HG03196 (cell line): Measurements from ENCODE around the gene CCNK.

Source experiments
- ATAC-seq: cut with Tn5 transposase; IDR thresholded peaks from one replicate; pipeline ENCODE4 v1.9.1; 2021; ENCODE audit not compliant: unreplicated experiment

Gene CCNK

DNA sequence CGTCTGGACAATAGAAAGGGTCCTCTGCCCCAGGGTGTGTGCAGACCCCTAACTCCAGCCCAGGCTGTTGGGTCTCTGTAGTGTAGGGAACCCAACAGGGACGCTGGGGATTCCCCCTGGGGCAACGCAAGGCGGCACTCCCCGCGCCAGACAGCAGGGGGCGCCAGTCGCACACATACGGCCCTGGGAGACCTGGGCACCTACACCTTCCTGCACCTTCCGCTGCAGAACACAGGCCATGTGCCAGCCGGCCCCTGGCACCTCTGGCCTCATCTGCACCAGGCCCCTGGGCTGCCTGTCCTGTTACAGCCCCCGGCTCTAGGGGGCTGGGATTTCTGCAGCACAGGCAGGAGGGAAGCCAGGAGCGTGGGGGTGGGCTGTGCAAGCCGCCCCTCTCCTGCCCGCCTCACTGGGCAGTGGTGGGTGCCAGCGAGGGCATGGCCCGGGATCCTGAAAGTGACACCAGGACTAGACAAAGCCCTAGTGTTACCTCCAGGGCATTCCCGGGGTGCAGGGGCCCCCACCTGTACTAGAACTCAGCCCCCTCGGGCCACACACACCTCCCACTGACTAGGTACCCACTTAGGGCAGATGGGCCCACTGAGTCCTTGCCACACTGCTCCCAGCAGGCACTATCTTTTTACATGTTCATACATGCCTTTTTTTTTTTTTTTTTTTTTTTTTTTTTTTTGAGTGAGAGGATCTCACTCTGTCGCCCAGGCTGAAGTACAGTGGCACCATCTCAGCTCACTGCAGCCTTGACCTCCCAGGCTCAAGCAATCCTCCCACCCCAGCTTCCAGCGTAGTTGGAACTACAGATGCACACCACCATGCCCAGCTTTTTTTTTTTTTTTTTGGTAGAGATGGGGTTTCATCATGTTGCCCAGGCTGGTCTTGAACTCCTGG lies 37.5 kb downstream of the CCNK start:
- ATAC-seq, result peak; percentile 59

DNA sequence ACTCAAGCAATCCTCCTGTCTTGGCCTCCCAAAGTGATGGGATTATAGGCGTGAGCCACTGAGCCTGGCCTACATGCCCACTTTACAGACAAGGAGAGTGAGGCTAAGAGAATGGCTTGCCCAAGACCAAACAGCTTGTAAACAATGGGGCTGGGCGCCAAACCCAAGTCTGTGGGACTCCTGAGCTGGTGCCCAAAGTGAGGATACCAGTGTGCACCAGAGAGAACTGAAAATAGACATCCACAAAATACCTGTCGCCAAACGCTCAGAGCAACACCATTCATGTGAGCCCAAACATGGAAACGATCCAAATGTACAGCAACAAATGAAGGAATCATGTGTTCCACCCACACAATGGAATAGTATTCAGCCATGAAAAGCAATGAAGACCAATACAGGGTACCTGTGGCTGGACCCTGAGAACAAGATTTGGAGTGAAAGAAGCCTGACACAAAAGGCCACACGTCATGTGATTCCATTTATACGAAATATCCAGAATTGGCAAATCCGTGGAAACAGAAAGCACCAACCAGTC lies 38.2 kb downstream of the CCNK start:
- no peak for ATAC-seq

GRCh38 chr14:99519931-99520421 lies 38.8 kb downstream of the CCNK start:
- ATAC-seq, result no peak

GRCh38 chr14:99520571-99521081 lies 39.4 kb downstream of the CCNK start:
- ATAC-seq, result no peak

GRCh38 chr14:99521176-99522024 lies 40.2 kb downstream of the CCNK start:
- ATAC-seq, result no peak

GRCh38 chr14:99522025-99522401 lies 40.8 kb downstream of the CCNK start:
- no peak for ATAC-seq

- no peak for ATAC-seq
Observed at GRCh38 chr14:99522457-99522891, 41.3 kb downstream of the CCNK start.

GRCh38 chr14:99522934-99523703 lies 41.9 kb downstream of the CCNK start:
- no peak for ATAC-seq

DNA sequence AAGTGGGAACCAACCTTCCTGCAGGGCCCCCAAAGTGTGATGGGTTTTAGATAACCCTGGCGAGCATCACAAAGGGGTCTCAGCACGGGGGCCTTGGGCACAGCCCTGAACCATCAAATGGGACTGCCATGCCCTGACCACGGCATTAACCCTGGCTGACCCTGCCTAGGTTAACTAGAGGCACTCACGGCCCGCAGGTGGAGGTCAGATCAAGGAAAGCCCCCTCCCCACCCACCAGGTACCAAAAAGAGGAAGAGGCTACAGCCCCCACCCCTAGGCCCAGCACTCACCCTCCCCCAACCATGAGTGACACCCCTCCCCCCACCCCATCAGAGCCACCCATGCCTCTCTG lies 42.5 kb downstream of the CCNK start:
- ATAC-seq, result no peak

DNA sequence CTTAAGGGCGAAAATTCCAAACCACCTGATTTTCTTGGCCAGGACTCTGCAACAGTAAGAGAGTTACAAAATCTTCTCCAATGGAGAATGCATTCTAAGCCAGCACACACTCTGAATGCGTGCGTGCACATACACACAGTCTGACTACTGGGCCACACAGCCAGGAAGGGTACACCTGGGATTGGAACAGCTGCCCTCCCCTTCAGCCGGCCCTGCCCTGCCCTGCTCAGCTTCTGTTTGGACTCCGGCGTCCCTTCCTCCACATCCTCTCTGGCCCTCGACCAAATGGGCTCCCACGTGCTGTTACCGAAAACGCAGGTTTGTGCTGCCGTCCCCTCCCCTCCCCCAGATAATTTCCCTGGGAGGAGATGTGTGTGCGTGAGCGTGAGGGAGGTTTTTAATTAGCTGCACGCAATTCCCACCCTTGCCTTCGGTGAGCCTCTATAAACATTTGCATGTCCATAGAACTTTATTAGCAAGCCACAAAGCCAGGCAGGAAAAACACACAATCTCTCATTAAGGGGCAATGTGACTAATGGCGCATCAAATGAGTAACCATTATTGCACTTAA lies 43.0 kb downstream of the CCNK start:
- no peak for ATAC-seq

GRCh38 chr14:99524804-99525698 lies 43.8 kb downstream of the CCNK start:
- no peak for ATAC-seq

DNA sequence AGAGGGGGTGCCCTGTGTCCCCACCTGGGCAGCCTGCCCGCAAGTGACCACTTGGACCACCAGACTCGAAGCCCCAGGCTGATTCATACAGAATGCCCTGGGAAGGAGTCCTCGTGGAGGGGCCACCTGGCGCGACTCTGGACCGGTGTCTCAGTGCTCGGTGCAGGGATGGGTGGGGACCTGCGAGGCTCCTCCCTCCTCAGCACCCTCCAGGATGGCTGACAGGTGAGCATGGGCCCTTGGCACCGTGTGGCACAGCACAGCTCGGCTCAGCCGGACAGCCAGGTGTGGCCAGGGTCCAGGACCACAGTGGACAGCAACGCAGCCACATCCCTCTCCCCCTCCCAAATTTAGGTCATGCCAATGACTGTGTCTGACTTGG lies 44.5 kb downstream of the CCNK start:
- ATAC-seq, result no peak

- no peak for ATAC-seq
Observed at GRCh38 chr14:99527026-99527425, 45.8 kb downstream of the CCNK start.

DNA sequence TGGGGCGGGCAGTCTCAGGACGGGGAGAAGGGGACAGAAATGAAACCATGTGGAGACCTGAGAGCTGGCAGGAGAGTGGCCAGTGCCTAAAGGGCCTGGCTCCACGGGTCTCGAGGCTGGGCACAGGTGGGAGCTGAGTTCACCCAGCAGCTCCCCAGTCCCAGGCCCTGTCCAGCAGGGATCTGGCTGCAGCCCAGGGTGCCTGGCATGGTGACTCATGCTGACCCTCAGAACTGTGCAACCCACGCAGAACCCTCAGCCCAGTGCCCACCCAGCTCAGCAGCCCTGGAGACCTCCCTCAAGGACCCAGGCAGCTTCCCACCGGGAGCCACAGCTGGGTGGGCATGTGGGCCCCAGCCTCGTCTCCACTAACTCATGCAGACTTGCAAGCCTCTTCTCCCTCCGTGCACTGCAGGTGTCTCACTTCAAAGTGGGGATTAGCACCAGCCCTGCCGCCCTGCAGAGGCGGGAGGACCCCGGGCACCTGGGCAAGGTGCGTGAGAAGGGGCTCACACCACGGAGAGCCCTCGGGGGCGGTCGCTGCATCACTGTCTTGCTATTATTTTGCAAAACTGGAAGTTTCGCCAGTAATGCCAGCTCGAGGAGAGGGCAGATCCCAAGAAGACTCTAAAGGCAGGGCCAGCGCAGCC lies 46.3 kb downstream of the CCNK start:
- ATAC-seq, result no peak

DNA sequence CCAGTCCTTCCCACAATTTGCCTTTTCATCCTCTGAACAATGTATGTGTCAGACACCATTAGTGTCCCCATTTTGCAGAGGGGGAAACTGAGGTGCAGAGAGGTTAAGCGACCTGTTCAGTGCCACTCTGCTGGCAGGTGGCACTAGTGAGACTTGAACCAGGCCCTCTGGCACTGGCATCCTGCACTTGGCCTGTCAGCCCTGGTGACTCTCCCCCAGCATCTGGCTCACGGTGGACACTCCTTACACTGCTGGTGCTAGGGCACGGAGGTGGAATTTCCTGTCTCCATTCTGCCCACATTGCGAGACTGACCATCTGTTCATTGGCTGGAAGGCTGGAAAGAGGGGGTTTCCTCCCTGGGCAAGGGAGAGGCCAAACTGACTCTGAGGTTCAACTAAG lies 48.7 kb downstream of the CCNK start:
- no peak for ATAC-seq

- no peak for ATAC-seq
Observed at GRCh38 chr14:99530407-99531155, 49.4 kb downstream of the CCNK start.

GRCh38 chr14:99531251-99532096 lies 50.3 kb downstream of the CCNK start:
- no peak for ATAC-seq
